ENCODE measurements around the gene PLVAP.

PLVAP gene

GRCh38 chr19:17319473-17320238 is 57.5 kb downstream of the PLVAP start:
- DNase-seq, result no peak

GRCh38 chr19:17318966-17319365 is 58.2 kb downstream of the PLVAP start:
- DNase-seq, result no peak

- no peak for DNase-seq
Measured at GRCh38 chr19:17314007-17314593, 63.0 kb downstream of the PLVAP start.

GRCh38 chr19:17312189-17313113 is 64.7 kb downstream of the PLVAP start:
- no peak for DNase-seq

- DNase-seq, result no peak
Measured at GRCh38 chr19:17311455-17312188, 65.5 kb downstream of the PLVAP start.

GRCh38 chr19:17309965-17310461 is 67.1 kb downstream of the PLVAP start:
- no peak for DNase-seq

GRCh38 chr19:17309198-17309964 is 67.8 kb downstream of the PLVAP start, which contains the start of gene DDA1:
DDA1 (plus strand) TSS chr19:17309563; CDS start chr19:17309655, 92 bp downstream.
- DNase-seq, result peak; percentile 99

- no peak for DNase-seq
Measured at GRCh38 chr19:17307876-17308377, 69.2 kb downstream of the PLVAP start.

- DNase-seq, result no peak
Measured at GRCh38 chr19:17306285-17306714, 70.8 kb downstream of the PLVAP start.

- DNase-seq, result peak; percentile 99 to 100
Measured at GRCh38 chr19:17305517-17306284, 71.4 kb downstream of the PLVAP start, which contains the start of gene MRPL34. MRPL34 (plus strand) TSS chr19:17305872; CDS start chr19:17305893, 21 bp downstream.

- no peak for DNase-seq
Measured at GRCh38 chr19:17305216-17305516, 72.0 kb downstream of the PLVAP start.

- no peak for DNase-seq
Measured at GRCh38 chr19:17304386-17305215, 72.5 kb downstream of the PLVAP start.

GRCh38 chr19:17303940-17304267 is 73.2 kb downstream of the PLVAP start:
- DNase-seq, result no peak

- peak; percentile 80 to 85 for DNase-seq
Measured at GRCh38 chr19:17303167-17303939, 73.8 kb downstream of the PLVAP start, which contains the start of gene ABHD8. ABHD8 (minus strand) TSS chr19:17303425; CDS start chr19:17301616, 1,809 bp downstream.

GRCh38 chr19:17302391-17303166 is 74.6 kb downstream of the PLVAP start:
- DNase-seq, result peak; percentile 27 to 40
